Amygdala (tissue), 56 donors: Measurements from ENCODE around the gene TBCD.

Experiments used
- DNase-seq, 56 donors: peaks; one replicate each; lab custom pipeline; 2025; lab: John Stamatoyannopoulos, UW

TBCD gene

GRCh38 chr17:82843904-82844680, 92.2 kb downstream of the TBCD start:
- no peak for DNase-seq

- DNase-seq, result no peak
Measured at GRCh38 chr17:82844796-82845162, 92.9 kb downstream of the TBCD start.

GRCh38 chr17:82845163-82845807, 93.4 kb downstream of the TBCD start:
- DNase-seq, result no peak

- peak in 1 of 56 donors; percentile 35 for DNase-seq
Measured at GRCh38 chr17:82846061-82846691, 94.3 kb downstream of the TBCD start.

GRCh38 chr17:82848022-82848592, 96.2 kb downstream of the TBCD start:
- DNase-seq, result no peak

- DNase-seq, result no peak
Measured at GRCh38 chr17:82849076-82849945, 97.4 kb downstream of the TBCD start.

GRCh38 chr17:82851381-82851780, 99.5 kb downstream of the TBCD start:
- no peak for DNase-seq

GRCh38 chr17:82854226-82854625, 102.4 kb downstream of the TBCD start:
- no peak for DNase-seq

- DNase-seq, result no peak
Measured at GRCh38 chr17:82856361-82856760, 104.5 kb downstream of the TBCD start.

- no peak for DNase-seq
Measured at GRCh38 chr17:82858376-82859126, 106.7 kb downstream of the TBCD start.

- peak in 8 of 56 donors; percentile 13 to 44 (median 24) for DNase-seq
Measured at GRCh38 chr17:82859431-82860403, 107.9 kb downstream of the TBCD start.

GRCh38 chr17:82860606-82861392, 108.9 kb downstream of the TBCD start:
- DNase-seq, result no peak

GRCh38 chr17:82861393-82861775, 109.5 kb downstream of the TBCD start:
- no peak for DNase-seq

- no peak for DNase-seq
Measured at GRCh38 chr17:82862191-82862590, 110.3 kb downstream of the TBCD start.

GRCh38 chr17:82862737-82863382, 111.0 kb downstream of the TBCD start:
- DNase-seq, result no peak

GRCh38 chr17:82863383-82863940, 111.6 kb downstream of the TBCD start:
- no peak for DNase-seq
